NCI-H510A treated with DMSO at 0.1 percent for 48 hours (cell line): ENCODE results near the gene FGD4.

Experiments
- DNase-seq: peaks from one replicate; lab custom pipeline; 2025; lab: John Stamatoyannopoulos, UW

Gene FGD4

DNA sequence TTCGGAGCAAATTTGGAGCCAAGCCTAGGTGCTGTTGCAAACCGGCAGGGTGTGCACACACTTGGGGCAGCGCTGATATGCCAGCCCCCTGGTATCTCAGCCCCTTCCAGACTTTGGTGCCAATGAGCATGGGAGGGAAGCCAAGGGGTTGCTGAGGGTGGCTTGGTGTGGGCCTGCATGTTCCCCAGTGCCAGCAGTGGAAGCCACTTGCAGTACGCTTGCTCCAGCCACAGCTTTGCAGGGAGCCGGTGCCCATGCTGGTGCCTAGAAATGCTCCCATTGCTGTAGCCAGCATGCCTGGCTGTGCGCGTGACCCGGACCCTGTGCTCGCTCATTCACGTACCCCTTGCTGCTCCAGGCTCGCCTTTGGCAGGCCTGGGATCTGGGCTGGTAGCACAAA lies 212.6 kb downstream of the FGD4 start:
- no peak for DNase-seq

DNA sequence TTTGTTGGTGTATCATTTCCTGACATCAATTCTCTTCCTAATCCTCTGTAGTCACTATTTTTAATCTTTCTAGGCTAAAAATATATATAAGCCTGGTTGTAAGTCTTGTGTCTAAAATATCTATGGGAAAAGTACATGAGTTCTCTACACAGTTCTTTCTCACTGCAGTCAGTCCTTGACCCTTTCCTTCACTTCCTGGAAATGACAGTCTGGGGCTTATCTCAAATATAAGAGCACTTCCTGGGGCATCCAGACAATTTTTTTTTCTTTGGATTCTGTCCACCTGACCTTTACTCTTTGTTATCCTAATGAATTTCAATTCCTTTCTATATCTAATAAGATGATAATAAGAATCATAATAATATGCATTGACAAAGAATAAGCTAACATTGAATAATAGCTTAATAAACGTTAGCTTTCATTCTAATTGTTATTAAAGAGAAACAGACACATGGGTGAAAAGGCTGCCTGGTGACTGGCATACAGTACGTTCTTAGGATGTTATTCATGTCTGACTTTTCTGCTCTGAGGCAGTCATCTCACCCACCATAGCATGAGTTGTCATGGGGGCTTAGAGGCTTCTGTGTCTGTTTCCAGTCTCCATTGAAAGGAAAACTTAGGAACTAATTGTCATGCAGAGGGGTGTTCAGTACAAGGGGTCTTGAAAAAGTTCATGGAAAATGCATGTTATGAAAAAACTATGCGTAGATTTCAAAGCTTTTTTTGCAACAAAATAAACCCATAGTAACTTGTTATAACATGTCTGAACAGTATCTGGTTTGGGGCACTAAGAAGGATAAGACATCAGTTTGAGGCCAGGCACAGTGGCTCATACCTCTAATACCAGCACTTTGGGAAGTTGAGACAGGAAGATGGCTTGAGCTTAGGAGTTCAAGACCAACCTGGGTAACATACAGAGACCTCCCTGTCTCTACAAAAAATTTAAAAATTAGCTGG lies 213.6 kb downstream of the FGD4 start:
- no peak for DNase-seq

DNA sequence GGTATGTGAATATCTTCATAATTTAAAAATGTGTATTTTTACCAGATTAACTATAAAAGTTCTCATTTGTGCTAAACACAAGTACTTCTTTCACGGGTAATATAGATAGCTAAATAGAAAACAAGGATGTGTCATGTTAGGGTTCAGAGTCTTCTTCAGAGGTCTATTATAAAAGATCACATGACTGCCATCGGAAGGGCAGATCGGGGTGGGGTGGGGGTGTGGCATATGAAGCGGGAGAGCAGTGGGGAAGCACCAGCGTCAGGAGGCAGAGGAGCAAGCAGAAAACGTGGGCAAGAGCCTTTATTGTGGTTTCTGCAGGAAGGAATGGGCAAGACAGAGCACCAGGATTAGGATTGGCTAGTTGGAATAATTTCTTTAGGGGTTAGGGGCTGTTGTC lies 216.1 kb downstream of the FGD4 start:
- no peak for DNase-seq

DNA sequence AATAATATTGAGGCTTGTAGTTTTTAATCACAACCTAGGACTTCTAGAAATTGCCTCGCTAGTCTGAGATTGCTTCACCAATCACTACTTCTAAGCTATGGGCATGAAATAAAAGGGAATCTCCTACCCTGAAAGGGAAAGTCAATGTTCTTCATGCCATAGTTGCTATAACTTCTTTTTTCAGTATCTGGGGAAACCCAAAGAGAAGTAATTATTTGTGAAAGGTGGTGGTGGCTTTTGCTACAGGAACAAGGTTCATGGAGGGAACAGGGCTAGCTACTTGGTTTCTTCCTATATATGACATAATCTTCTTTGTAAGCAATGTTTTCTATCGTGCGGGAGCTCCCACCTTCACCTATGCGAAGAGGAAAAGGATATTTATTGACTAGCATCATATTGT lies 218.2 kb downstream of the FGD4 start:
- no peak for DNase-seq

DNA sequence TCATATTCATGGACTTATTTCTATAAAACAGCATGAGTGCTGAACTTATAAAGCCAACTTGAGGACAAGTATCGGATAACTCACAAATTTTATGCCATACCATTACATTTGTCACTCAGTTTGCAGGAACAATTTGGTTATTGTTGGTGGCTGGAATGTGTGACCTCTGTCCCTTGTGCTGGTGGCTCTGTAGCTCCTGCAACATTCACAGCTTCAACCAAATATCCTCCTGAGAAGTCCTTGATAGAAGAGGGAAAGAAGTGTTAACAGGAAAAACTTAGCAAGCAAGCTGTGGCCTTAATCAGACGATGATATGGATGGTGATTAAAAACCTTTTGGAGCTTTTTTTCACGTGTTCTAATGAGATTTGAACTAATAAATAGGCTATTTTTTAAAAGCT lies 218.8 kb downstream of the FGD4 start:
- no peak for DNase-seq

DNA sequence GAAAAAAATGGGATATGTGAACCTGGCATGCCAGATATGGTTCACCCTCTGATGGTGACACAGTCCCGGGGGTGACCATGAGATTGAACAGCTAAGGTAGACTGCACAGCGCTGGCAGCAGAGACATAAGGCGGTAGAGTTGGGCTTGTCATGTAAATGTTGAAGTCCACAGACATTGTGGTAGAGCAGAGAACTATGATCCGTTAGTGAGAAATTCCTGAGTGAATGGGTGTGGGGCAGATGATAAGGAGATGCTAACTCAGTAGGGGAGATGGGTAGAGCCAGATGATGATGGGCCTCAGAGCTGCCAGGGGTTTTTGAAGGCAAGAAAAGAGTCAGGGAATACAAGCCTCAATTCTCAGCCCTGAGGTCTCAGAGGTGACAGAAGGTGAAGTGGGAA lies 228.6 kb downstream of the FGD4 start:
- no peak for DNase-seq

DNA sequence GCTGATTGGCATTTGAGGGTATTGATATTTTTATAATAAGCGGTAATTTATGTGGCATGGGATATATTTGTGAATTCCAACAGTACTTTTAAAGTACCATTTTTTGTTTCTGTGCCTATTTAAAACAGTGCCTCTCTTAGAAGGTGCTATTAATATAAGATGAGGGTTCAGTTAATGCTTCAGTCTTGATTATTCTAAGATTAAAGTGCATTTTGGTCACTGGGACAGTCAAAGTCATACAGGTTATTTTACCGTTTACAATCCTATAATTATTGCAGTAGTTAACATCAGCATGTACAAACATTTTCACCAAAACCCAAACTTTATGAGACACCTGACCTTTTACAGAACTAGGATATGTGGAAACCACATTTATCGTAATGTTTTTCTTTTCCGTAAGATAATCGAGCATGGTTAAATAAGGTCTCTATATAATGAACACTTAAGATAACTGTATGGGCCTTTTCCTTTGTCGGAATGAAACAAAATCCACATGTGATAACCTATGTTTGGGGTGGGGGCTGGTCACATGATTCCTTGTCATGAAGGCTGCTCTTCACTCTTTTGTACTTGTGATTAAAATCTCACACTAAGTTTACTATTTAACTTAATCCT lies 242.0 kb downstream of the FGD4 start:
- DNase-seq: no peak

DNA sequence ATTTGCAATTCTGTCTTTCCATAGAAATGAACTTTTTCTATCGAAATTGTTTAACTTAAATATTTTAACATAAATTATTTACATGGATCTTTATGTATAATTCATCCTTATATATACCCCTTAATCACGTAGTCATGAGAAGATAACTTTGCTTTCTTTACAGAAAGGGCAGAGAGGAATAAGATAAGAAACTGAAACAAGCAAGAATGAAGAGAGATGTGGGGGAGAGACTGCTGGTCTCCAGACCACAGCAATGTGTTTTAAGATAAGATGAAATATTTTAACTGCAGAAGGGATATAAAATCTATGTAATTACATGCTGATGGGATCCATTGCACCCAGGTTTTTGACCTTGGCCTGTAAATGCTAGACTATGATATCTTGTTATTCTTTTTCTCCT lies 245.1 kb downstream of the FGD4 start:
- no peak for DNase-seq

DNA sequence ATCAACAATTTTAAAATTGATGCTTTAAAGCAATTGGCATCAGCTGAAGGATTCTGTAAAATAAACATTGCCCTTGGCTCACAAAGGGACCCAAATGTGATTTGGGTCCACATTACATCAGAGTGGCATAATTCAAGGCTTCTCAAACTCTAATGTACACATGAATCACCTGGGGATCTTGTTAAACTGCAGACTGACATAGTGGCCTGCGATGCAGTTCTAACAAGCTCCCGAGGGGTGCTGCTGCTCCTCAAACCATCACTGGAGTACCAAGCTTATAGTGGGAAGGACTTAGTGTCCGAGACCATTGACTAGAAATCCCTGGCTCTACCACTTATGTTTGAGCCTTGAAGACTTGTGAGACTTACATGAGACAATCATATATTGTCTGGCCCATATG lies 247.9 kb downstream of the FGD4 start:
- no peak for DNase-seq

DNA sequence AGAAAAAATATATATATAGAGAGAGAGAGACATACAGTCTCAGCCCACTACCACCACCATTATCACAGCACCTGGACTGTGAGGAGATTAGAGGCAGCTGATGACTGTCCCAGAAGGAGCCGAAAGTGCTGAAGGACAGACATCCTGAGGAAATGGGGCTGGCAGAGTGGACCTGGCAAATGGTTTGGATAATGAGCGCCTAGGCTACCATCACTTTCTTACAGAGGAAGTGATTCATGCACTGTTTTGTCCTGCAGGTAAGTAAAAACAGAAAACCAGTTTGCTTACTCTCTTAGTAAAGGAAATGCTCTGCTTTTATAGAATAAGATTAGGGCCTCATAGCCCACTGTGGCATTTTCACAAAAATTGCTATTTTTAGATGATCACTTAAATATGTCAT lies 251.2 kb downstream of the FGD4 start:
- no peak for DNase-seq

DNA sequence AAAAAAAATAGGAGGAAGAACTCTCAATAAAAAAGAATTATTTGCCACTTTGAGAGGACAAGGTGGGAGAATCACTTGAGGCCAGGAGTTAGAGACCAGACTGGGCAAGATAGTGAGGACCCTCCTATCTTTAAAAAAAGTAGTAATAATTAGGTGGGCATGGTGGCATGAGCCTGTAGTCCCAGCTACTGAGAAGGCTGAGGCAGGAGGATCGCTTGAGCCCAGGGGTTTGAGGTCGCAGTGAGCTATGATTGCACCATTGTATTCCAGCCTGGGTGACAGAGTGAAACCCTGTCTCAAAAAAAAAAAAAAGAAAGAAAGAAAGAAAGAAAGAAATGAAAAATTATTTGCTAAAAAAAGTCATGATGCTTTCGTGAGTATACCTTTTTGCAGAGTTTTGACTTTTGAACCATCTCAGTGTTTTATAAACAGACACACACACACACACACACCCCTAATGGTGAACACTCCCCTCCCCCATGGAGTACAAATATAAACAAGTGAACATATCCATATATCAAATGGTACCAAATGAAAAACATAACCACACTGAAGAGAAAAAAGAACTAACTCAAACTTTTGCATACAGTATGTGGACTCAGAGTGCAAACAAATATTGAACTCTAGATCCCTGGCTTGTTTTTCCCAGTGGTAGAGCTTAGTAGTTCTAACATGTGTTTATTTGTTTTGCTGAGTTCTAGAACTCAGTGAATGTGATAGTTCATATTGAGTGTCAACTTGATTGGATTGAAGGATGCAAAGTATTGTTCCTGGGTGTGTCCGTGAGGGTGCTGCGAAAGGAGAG lies 252.0 kb downstream of the FGD4 start:
- DNase-seq: no peak

DNA sequence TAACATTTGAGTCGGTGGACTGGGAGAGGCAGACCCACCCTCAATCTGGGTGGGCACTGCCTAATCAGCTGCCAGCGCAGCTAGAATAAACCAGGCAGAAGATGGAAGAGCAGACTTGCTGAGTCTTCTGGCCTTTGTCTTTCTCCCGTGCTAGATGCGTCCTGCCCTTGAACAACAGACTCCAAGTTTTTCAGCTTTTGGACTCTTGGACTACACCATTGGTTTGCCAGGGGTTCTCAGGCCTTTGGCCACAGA lies 252.5 kb downstream of the FGD4 start:
- no peak for DNase-seq

DNA sequence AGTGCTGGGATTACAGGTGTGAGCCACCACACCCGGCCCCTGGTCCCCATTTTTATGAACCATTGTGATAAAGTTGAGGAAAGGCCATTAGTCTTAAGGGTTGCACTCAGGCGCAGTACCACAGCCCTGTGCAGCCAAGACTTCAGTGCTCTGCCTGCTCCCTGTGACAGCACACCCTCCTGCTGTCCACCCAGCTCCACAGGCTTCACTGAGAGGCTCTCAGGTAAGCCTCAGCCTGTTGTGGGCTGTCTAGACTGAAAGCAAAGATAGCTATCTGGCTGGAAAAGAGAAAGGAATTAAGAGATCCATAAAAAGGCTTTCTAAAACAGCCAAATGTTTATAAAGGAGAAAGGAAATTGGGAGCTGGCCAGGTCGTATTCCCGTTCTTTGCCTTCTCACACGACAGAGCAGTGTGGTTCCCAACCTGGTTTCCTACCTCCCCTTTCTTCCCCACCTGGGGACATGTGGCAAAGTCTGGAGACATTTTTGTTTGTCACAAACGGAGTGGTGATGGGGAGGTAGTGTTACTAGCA lies 260.6 kb downstream of the FGD4 start:
- no peak for DNase-seq

DNA sequence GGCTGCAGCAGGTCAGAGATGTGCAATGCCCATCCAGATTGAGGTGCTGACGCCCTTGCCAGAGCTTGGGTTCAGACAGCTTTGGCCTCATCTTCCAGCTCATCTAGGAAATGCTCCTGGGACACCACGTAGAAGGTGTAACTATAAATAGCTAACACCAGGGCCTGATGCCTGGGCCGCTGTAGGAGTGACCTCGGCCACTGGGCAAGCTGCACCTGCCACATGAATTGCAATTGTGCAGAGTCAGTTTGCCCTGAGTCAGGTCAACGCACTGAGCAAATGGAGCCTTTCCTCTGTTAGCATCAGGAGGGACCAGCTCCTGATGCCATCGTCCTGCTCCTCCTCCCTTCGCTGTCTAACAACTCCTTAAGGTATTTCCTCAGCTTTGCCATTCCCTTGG lies 262.3 kb downstream of the FGD4 start:
- DNase-seq: no peak

DNA sequence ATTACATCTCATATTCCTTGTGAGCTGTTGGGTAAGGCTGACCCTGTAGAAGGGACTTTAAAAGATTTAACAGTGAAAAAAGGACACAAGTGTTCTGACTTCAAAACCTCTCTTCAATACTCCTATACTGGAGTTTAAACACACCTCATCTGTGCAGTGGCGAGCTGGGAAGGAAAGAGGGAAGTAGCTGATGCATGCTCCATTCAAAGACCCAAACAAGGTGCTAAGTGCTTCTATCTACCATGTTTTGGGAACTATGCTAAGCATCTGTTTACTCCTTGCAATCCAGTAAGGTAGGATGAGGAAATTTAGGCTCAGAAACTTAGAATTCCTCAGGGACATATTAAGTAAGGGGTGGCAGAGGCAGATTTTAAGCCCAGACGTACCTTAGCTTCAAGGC lies 263.3 kb downstream of the FGD4 start:
- DNase-seq: no peak

DNA sequence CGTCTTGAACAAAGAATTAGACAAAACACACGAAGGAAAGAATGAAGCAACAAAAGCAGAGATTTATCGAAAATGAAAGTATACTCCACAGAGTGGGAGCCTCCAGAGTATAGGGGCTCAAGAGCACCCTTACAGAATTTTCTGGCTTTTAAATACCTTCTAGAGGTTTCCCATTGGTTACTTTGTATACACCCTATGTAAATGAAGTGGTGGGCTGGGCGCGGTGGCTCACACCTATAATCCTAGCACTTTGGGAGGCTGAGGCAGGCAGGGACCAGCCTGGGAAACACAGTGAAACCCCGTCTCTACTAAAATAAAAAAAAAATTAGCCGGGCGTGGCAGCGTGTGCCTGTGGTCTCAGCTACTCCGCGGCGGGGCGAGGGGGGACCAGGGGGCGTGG lies 266.7 kb downstream of the FGD4 start:
- DNase-seq: no peak

DNA sequence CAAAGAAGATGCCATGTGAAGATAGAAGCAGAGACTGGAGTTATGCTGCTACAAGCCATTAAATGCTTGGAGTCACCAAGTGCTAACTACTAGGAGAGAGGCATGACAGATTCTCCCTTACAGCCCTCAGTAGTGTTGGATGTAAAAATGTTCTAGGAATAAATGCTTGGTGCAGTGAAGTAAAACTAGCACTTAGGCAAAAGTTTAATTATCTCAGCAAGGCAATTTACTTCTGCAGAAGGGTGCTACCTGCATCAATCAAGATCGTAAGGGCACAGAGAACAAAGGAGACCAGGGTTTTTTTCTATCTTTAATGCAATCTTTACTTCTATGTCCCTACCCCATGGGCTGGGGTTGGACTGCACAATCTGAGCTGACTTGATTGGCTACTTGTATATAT lies 270.2 kb downstream of the FGD4 start:
- no peak for DNase-seq

DNA sequence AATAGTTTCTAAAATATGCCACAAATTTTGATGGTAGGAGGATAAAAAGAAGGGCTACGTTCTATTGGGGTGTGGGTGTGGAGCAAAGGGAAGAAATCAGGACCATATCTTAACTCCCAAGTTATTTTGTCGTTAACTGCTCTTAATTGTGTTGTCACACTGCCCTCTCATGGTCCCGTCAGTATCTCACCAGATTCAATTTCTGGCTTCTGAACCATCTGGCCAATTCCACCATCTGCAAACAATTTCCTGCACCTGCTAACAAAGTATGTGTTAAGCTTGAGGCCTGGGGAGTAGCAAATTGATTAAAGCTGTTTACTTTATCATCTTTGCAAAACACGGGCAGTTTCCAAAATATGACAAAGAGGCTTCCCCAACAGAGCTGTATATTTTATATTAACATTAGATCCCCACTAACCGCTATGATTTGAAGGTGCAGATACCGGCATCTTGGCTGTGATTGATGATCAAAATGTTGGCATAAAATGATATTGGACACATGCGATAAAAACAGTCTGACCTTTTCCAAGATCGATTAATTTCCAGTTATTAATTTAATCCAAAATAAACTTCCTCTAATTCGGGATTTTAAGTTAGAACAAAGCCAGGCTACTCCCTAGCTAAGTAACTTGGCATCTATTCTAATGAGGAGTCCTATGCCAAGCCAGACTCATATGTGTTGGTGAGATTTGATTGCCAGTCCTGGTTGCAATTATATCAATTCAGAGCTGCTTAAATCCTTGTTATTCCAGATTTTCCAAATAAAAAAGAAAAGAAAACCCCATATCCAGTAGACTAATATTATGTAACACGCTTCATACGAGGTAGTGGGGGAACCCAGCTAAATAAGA lies 272.8 kb downstream of the FGD4 start:
- DNase-seq: peak; percentile 51

DNA sequence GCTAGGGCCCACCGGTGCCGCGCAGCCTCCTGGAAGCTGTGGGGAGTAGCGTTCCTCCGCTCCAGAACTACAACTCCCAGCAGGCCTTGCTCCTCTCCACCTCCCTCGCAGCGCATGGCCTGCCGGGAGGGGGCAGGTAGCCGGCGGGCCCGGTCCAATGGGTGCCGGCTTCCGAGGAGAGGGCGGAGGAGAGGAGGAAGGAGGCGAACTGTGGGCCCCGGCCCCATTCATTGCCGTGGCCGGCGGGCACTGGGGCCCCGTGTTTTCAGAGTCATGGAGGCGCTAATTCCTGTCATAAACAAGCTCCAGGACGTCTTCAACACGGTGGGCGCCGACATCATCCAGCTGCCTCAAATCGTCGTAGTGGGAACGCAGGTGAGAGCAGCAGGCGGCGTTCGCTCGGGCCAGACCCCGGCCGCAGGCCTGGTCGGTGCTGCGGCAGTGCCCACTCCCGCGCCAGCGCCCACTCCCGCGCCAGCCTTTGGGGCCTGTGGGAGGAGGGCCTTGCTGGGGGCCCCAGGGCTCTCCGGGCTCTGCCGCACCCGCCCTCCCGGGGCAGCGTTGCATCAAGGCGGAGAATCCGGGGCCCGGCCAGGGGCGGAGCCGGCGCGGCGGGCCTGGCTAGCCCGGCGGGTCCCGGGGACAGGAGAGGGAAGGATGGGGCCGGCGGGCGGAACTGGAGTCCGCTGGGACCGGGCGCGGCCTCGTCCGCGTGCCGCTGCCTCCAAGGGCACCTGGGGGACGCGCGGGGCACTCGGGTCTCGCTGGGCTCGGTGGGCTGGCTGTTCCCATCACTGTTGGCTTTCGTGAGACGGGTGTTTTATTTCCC lies 279.9 kb downstream of the FGD4 start, which contains the start of gene DNM1L:
Gene DNM1L (plus strand): TSS at position 211 of the 829 bp plus-strand sequence. CDS start 63 bp downstream, at position 274.
- DNase-seq: peak; percentile 64

DNA sequence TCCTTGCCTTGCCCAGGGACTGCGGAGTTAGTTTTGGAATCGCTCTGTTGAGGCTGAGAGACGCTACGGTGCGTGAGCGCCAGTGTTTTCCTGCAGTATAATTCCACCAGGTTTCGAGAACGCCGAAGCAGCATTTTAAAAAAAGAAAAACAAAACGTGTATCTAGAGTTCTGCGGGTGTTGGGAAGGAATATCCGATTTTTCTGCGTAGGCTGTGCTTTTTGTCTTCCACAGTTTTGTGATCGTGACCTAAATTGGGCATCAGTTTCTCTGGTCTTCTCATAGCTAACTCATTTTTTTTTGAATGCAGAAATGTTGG lies 280.5 kb downstream of the FGD4 start:
- no peak for DNase-seq

DNA sequence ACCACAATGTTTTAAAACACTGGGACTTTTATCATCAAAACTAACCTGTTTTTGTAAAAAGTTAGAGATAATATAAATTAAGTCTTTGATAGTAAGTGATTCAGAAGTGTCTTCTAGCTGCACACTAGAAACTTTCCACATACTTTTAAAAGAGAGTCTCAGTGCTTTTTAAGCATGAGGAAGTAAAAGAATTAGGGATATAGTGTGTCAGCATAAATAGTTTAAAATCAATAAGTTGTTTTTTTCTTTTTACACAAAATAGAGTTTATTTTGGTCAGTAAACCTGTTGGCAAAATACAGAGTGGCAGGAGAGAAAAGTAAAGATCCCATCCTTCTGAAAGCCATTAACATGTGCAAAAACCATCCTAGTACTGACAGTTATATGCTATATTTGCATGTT lies 281.4 kb downstream of the FGD4 start:
- DNase-seq: no peak
